Erythroblast (primary cell): ENCODE results near the gene CCNA2.

ENCODE experiments used
- GATA1 ChIP-seq: IDR thresholded peaks from 2 replicates; pipeline ENCODE4 v1.6.1; 2011; ENCODE audit warnings: low read depth, mild to moderate bottlenecking, control low read depth, low read length, moderate library complexity
- POLR2A ChIP-seq: IDR thresholded peaks from 2 replicates; pipeline ENCODE4 v1.6.1; 2011; ENCODE audit warnings: mild to moderate bottlenecking, low read length

DNA sequence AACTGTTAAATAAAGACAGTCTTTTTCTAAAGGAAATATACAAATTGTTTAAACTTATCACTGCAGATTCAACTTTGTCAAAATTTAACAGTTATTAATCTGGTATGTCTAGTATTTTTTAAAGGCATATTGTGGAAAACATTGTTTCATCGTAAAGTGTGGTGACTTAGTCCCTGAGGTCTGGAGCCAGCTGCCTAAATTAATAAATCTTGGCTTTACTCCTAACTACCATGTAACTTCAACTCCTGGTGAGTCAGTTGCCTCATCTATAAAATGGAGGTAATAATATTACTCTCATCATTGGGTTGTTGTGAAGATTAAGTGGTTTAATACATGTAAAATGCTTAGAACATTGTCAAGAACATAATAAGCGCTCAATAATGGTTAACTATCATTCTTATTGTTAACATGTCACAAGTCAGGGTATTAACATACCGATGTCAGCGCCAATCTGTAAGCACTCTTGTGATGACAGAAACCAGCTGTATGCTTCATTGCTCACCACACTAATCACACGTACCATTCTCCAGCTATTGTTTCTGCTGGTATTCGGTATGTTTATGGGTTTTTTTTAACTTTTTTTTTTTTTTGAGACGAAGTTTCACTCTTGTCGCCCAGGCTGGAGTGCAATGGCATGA lies 44.6 kb downstream of the CCNA2 start:
- TF ChIP-seq GATA1 (no peak), POLR2A (no peak)
